ENCODE data around the gene YIF1B. TPM values are rescaled to one million over a fixed set of nuclear protein-coding genes. Genes with fewer than 3 reads are reported as not detected.
A peak's percentile ranks its signal among the peaks of the same experiment; 100 is the strongest.

Gene YIF1B
- total RNA-seq, 1 experiment from 2014 or later: 143 TPM

DNA sequence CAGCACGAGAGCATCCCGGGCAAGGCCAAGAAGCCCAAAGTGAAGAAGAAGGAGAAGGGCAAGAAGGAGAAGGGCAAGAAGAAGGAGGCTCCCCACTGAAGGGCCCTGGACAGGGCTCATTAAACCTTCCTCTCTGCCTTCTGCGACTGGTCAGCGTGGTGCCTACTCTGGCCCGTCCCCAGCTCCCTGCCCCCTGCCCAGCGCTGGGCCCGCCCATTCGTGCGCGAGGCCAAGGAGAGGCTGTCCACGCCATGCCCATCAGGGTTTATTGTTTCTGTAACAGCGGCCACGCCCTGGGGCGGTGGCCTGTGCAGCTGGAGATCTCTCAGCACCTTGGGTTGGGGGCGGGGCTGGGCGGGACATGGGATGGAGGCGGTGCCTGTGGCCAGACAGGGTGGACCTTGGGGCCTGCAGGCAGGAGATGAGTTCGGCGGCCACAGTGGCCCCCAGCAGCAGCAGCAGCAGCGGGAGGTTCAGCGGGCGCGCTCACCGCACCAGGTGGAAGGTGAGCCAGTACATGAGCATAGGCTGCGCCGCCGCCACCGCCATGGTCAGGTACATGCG is 10.8 kb downstream of the YIF1B start:
- peaks cover 50% of the 10 kb centered on the region for H3K4me1 ChIP-seq (ENCODE audit: control insufficient read depth, insufficient read depth, low read length)
- peak; percentile 90 for DNase-seq (ENCODE audit: low read depth, low spot score)
- in situ Hi-C loops (cut with HindIII; ENCODE audit: low pct_unique_long_range_greater_than_20kb, low sequenced_read_pairs): no loop called here
- intact Hi-C loops (cut with micrococcal nuclease; ENCODE audit: unreplicated experiment): no loop called here
- H3K27me3 ChIP-seq (ENCODE audit: control insufficient read depth, insufficient read depth, low read length): no peaks in the 10 kb centered on the region
- no peaks in the 10 kb centered on the region; the same call in 1 of the 2 replicates for H3K36me3 ChIP-seq (ENCODE audit: control insufficient read depth, insufficient read depth, low read length)
- TF ChIP-seq SIN3A (IDR thresholded peaks at IDR 0.05; ENCODE audit: borderline replicate concordance, insufficient read depth, low read depth, low read length): 0 out of 2 replicates have a peak, but pooled peaks have one; percentile 60
- TF ChIP-seq CTCF (IDR thresholded peaks at IDR 0.05): no peak
- no peak for TF ChIP-seq TCF7L2 (IDR thresholded peaks at IDR 0.05; ENCODE audit: low read depth, low read length)
- 0 out of 4 replicates have a peak, but pooled peaks of 1 of the 2 experiments have one; percentile 70 for TF ChIP-seq REST (IDR thresholded peaks at IDR 0.05; ENCODE audit: insufficient read depth in 1 of 2, low read depth in 2 of 2, low read length in 1 of 2)
- TF ChIP-seq POLR2AphosphoS5 (IDR thresholded peaks at IDR 0.05; ENCODE audit: low read depth, low read length): peak; percentile 98
- peak; percentile 79 for ATAC-seq
- CTCF ChIA-PET: interaction anchor here (0.6 to 1.1 kb wide), 3 partner anchors 38 to 390 kb away, joined by 3 to 7 read pairs (median 5); no protein-coding TSS in a partner anchor
- no TSS peak for BruUV-seq (replicated peaks)
- POLR2A ChIA-PET: interaction anchor here (0.6 to 1.4 kb wide), 3 partner anchors 17 to 34 kb away, joined by 3 to 8 read pairs (median 3); no protein-coding TSS in a partner anchor
- H3K9me3 ChIP-seq (ENCODE audit: control insufficient read depth, insufficient read depth, low read depth, low read length): no peaks in the 10 kb centered on the region
- H3K4me3 ChIP-seq (ENCODE audit: low read depth in 2 of 2, low read length in 2 of 2): peak overlapping the region; percentile 71 to 88
- H3K27ac ChIP-seq (ENCODE audit: low read length): peak overlapping the region; percentile 91

DNA sequence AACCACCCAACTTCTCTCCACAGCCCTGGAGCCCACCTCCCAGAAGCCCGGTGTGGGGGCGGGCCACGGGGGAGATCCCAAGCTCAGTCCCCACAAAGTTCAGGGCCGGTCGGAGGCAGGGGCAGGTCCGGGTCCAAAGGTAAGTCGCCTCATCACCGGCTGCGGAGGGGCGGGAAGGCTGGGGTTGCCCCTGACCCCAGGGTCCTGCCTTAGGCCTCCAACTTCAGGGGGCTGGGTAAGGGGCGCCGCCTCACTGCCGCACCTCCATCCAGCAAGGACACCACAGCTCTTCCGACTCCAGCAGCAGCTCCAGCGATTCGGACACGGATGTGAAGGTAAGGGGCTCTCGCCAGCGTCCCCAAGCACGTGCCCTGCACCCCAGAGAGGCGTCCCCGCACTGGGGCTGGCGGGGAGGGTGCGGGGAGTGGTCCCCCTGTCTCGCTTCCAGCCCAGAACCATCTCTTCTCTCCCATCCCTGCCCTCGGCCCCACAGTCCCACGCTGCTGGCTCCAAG is 11.3 kb downstream of the YIF1B start:
- DNase-seq (ENCODE audit: low read depth, low spot score): no peak
- H3K9me3 ChIP-seq (ENCODE audit: control insufficient read depth, insufficient read depth, low read depth, low read length): no peaks in the 10 kb centered on the region
- peak; percentile 5 for ATAC-seq
- no peaks in the 10 kb centered on the region; the same call in 1 of the 2 replicates for H3K36me3 ChIP-seq (ENCODE audit: control insufficient read depth, insufficient read depth, low read length)
- peak overlapping the region; percentile 90 for H3K27ac ChIP-seq (ENCODE audit: low read length)
- peak overlapping the region; percentile 71 to 88 for H3K4me3 ChIP-seq (ENCODE audit: low read depth in 2 of 2, low read length in 2 of 2)
- in situ Hi-C loops (cut with HindIII; ENCODE audit: low pct_unique_long_range_greater_than_20kb, low sequenced_read_pairs): no loop called here
- H3K27me3 ChIP-seq (ENCODE audit: control insufficient read depth, insufficient read depth, low read length): no peaks in the 10 kb centered on the region
- ChIA-PET POLR2A (interaction anchor here (1.0 to 1.4 kb wide), 2 partner anchors 34 to 58 kb away, joined by 3 to 8 read pairs; no protein-coding TSS in a partner anchor), CTCF (interaction anchor here (0.6 to 1.1 kb wide), 3 partner anchors 38 to 391 kb away, joined by 3 to 7 read pairs (median 5); no protein-coding TSS in a partner anchor)
- intact Hi-C loops (cut with micrococcal nuclease; ENCODE audit: unreplicated experiment): no loop called here
- BruUV-seq (replicated peaks): TSS peak; percentile 95
- H3K4me1 ChIP-seq (ENCODE audit: control insufficient read depth, insufficient read depth, low read length): peaks cover 55% of the 10 kb centered on the region
- TF ChIP-seq REST (IDR thresholded peaks at IDR 0.05; ENCODE audit: insufficient read depth in 1 of 2, low read depth in 2 of 2, low read length in 1 of 2) (no peak), TCF7L2 (IDR thresholded peaks at IDR 0.05; ENCODE audit: low read depth, low read length) (no peak), SIN3A (IDR thresholded peaks at IDR 0.05; ENCODE audit: borderline replicate concordance, insufficient read depth, low read depth, low read length) (no peak), CTCF (IDR thresholded peaks at IDR 0.05) (no peak), POLR2AphosphoS5 (IDR thresholded peaks at IDR 0.05; ENCODE audit: low read depth, low read length) (no peak)

All from Panc1 (cell line).